Lower lobe of right lung (tissue), 2 donors: ENCODE measurements around the gene PPP6R1. TPM values are rescaled to one million over a fixed set of nuclear protein-coding genes. Genes with fewer than 3 reads are reported as not detected.

Experiments
- ATAC-seq, 2 donors: fragments of 200-7000 bp; cut with Tn5 transposase; one replicate each; pipeline ENCODE4 v1.9.1; 2020 to 2022; ENCODE audit warnings: mild to moderate bottlenecking in 2 of 2, moderate library complexity in 2 of 2
- DNase-seq: peaks from one replicate; pipeline ENCODE4 v3.0.0-alpha.2; 2020
- H3K27ac ChIP-seq: fragments of 200-600 bp; one replicate; pipeline ENCODE4 v1.8.0; 2022
- H3K27me3 ChIP-seq: fragments of 200-600 bp; one replicate; pipeline ENCODE4 v1.8.0; 2022; ENCODE audit warnings: low read depth
- H3K36me3 ChIP-seq: fragments of 200-600 bp; one replicate; pipeline ENCODE4 v1.8.0; 2022; ENCODE audit warnings: mild to moderate bottlenecking
- H3K4me1 ChIP-seq: fragments of 200-600 bp; one replicate; pipeline ENCODE4 v1.8.0; 2022
- H3K4me3 ChIP-seq: fragments of 200-600 bp; one replicate; pipeline ENCODE4 v1.8.0; 2022; ENCODE audit warnings: mild to moderate bottlenecking
- H3K9me3 ChIP-seq: fragments of 200-600 bp; one replicate; pipeline ENCODE4 v1.8.0; 2022
- CTCF ChIP-seq: fragments of 200-600 bp; IDR thresholded peaks from one replicate; pipeline ENCODE4 v1.8.0; 2022; ENCODE audit warnings: antibody characterized with exemption, mild to moderate bottlenecking
- intact Hi-C: fragments of 100-400 bp; cut with DNase I; formaldehyde crosslinking; loops from one replicate; pipeline ENCODE4 v1.11.0; 2022
- long read RNA-seq: library from polyadenylated mRNA; unstranded; transcript quantifications from one replicate; pipeline ENCODE4 v2.0.0, GENCODE V29; 2021
- total RNA-seq: library from RNA; stranded (reverse); fragmentation: NEBNext Ultra II Directional; extraction: Animal tissue kit (Norgen Biotek cat#: 25700); gene quantifications from one replicate; pipeline ENCODE4 v1.2.1, GENCODE V29; 2021
- donor health status: DM: no; HTN: yes; CAD: no; lungs with severe emphysema.

The PPP6R1 gene
- 69.1 TPM for total RNA-seq
- long read RNA-seq, transcript PPP6R1-204 (7 exons, 2,389 nt) = minor isoform, 9 of 154 reads
- long read RNA-seq, transcript PPP6R1-201 (24 exons, 3,961 nt) = major isoform, 74 of 154 reads
- long read RNA-seq, partial matches to known transcripts = 46 of 154 reads
- long read RNA-seq, other reads (novel, unspliced or antisense) = 25 of 154 reads

GRCh38 chr19:55258828-55259539 lies at the start of gene PPP6R1:
Gene PPP6R1, minus strand, starts transcription at chr19:55259017. Its CDS starts 11,914 bp downstream, at chr19:55247103.
- ATAC-seq = peak; percentile 96 to 97
- Histone ChIP-seq H3K4me1 (peaks cover 48% of the 10 kb centered on the region), H3K9me3 (no peaks in the 10 kb centered on the region), H3K27me3 (no peaks in the 10 kb centered on the region), H3K4me3 (peak within 1 kb of the TSS; percentile 94), H3K27ac (peak within 1 kb of the TSS; percentile 89), H3K36me3 (peaks cover 4% of the 10 kb centered on the region)
- intact Hi-C loops = no loop called here
- peak; percentile 96 for DNase-seq
- TF ChIP-seq CTCF = no peak

- Histone ChIP-seq H3K27ac (no peak overlapping the region), H3K27me3 (no peaks in the 10 kb centered on the region), H3K36me3 (no peaks in the 10 kb centered on the region), H3K4me1 (no peaks in the 10 kb centered on the region), H3K4me3 (no peak overlapping the region), H3K9me3 (no peaks in the 10 kb centered on the region)
- intact Hi-C loops = no loop called here
- TF ChIP-seq CTCF = no peak
- ATAC-seq = no peak
- no peak for DNase-seq
These were observed 49.5 kb upstream of the PPP6R1 start for GRCh38 chr19:55308281-55308680.

- Histone ChIP-seq H3K27me3 (no peaks in the 10 kb centered on the region), H3K4me3 (no peak overlapping the region), H3K27ac (no peak overlapping the region), H3K36me3 (no peaks in the 10 kb centered on the region), H3K4me1 (peaks cover 4% of the 10 kb centered on the region), H3K9me3 (no peaks in the 10 kb centered on the region)
- no peak for ATAC-seq
- TF ChIP-seq CTCF = no peak
- no peak for DNase-seq
- intact Hi-C loops = no loop called here
These were observed 47.9 kb upstream of the PPP6R1 start for GRCh38 chr19:55306712-55307111.

GRCh38 chr19:55305983-55306562 lies 47.3 kb upstream of the PPP6R1 start:
- DNase-seq (no peak), ATAC-seq (no peak)
- peaks cover 8% of the 10 kb centered on the region for H3K4me1 ChIP-seq
- H3K36me3 ChIP-seq = no peaks in the 10 kb centered on the region
- no peak for TF ChIP-seq CTCF
- intact Hi-C loops = no loop called here
- no peaks in the 10 kb centered on the region for H3K9me3 ChIP-seq
- H3K4me3 ChIP-seq = no peak overlapping the region
- no peaks in the 10 kb centered on the region for H3K27me3 ChIP-seq
- H3K27ac ChIP-seq = no peak overlapping the region

- no peak overlapping the region for H3K4me3 ChIP-seq
- no peaks in the 10 kb centered on the region for H3K27me3 ChIP-seq
- H3K27ac ChIP-seq = no peak overlapping the region
- no peaks in the 10 kb centered on the region for H3K36me3 ChIP-seq
- no peaks in the 10 kb centered on the region for H3K9me3 ChIP-seq
- peaks cover 8% of the 10 kb centered on the region for H3K4me1 ChIP-seq
- no peak for DNase-seq
- peak; percentile 28 to 50 for ATAC-seq
- TF ChIP-seq CTCF = no peak
- intact Hi-C loops = no loop called here
These were observed 46.7 kb upstream of the PPP6R1 start for GRCh38 chr19:55305491-55305890.
